Spleen (tissue), 11 donors: ENCODE measurements around the gene GPR141. TPM values are rescaled to one million over a fixed set of nuclear protein-coding genes. Genes with fewer than 3 reads are reported as not detected.

Experiments used
- DNase-seq: peaks from one replicate; pipeline ENCODE4 v3.0.0-alpha.2; 2020
- H3K27ac ChIP-seq, 8 donors: fragments of 200-600 bp; sonication (generic) in 7 of 8; 1 replicate in 4 of 8; 2 replicates in 4 of 8; pipeline versions ENCODE4 v1.5.0 to v1.8.0; 2016 to 2021; ENCODE audit warnings: inconsistent platforms in 4 of 8, mild to moderate bottlenecking in 4 of 8, moderate library complexity in 1 of 8
- H3K27me3 ChIP-seq, 7 donors: fragments of 200-600 bp; sonication (generic) in 6 of 7; replicated peaks in 1 of 7; 1 replicate in 4 of 7; 2 replicates in 3 of 7; pipeline versions ENCODE4 v1.5.0 to v1.8.0; 2016 to 2021; ENCODE audit warnings: inconsistent platforms in 3 of 7, mild to moderate bottlenecking in 1 of 7
- H3K36me3 ChIP-seq, 6 donors: fragments of 200-600 bp; sonication (generic) in 5 of 6; 1 replicate in 4 of 6; 2 replicates in 2 of 6; pipeline versions ENCODE4 v1.5.0 to v1.8.0; 2016 to 2021; ENCODE audit warnings: inconsistent platforms in 2 of 6
- H3K4me1 ChIP-seq, 6 donors: fragments of 200-600 bp; sonication (generic) in 5 of 6; 1 replicate in 3 of 6; 2 replicates in 3 of 6; pipeline versions ENCODE4 v1.5.0 to v1.8.0; 2016 to 2021; ENCODE audit warnings: inconsistent platforms in 3 of 6
- H3K4me3 ChIP-seq, 8 donors: fragments of 200-600 bp; sonication (generic) in 7 of 8; 1 replicate in 4 of 8; 2 replicates in 4 of 8; pipeline versions ENCODE4 v1.5.0 to v1.8.0; 2016 to 2021; ENCODE audit warnings: inconsistent platforms in 4 of 8, mild to moderate bottlenecking in 4 of 8, moderate library complexity in 2 of 8
- H3K9me3 ChIP-seq, 8 donors: fragments of 200-600 bp; sonication (generic) in 7 of 8; 1 replicate in 4 of 8; 2 replicates in 4 of 8; pipeline versions ENCODE4 v1.5.0 to v1.8.0; 2016 to 2021; ENCODE audit warnings: inconsistent platforms in 4 of 8
- POLR2A ChIP-seq, 3 donors: fragments of 450-650 bp; IDR thresholded peaks; one replicate each; pipeline ENCODE4 v1.5.1; 2017; ENCODE audit warnings: antibody characterized with exemption in 3 of 3, mild to moderate bottlenecking in 1 of 3
- POLR2AphosphoS5 ChIP-seq, 3 donors: sonication (generic); formaldehyde crosslinking; IDR thresholded peaks; one replicate each; pipeline ENCODE4 v1.5.1; 2017; ENCODE audit warnings: antibody characterized with exemption in 3 of 3
- WGBS, 5 donors: extraction: QIAGEN DNeasy Blood & Tissue Kit in 3 of 5; methylation state at CpG; one replicate each; pipeline versions ENCODE4 v1.1.5 to v1.1.7; 2013 to 2018; 5-methylcytosine and 5-hydroxymethylcytosine counted together
- intact Hi-C: fragments of 100-400 bp; cut with DNase I; formaldehyde crosslinking; loops from one replicate; pipeline ENCODE4 v1.15.0; 2023; ENCODE audit warnings: low total_unique reads
- polyA plus RNA-seq, 3 donors: library from polyadenylated mRNA; stranded (reverse); fragments of 200-250 nt; gene quantifications; one replicate each; pipeline ENCODE4 v1.2.1, GENCODE V29; 2013
- total RNA-seq, 7 donors: library from RNA; depleted of rRNA in 3 of 7; stranded (reverse); fragments of >200 nt in 3 of 7; fragmentation: NEBNext Ultra II Directional in 4 of 7; extraction: Animal tissue kit (Norgen Biotek cat#: 25700) in 4 of 7; gene quantifications; one replicate each; pipeline versions ENCODE4 v1.1.0 to v1.2.1, GENCODE V29; 2016 to 2021
- TF ChIP-seq, protein P1 (sequence below), 11 experiments: fragments of 200-600 bp in 7 of 11; fragments of 450-650 bp in 4 of 11; sonication (generic) in 4 of 11; IDR thresholded peaks in 8 of 11; conservative IDR thresholded peaks in 3 of 11; 1 replicate in 7 of 11; 2 replicates in 4 of 11; pipeline versions ENCODE4 v1.4.0 to v1.8.0; 2016 to 2021; ENCODE audit warnings: antibody characterized with exemption in 11 of 11, inconsistent platforms in 4 of 11, mild to moderate bottlenecking in 1 of 11
- donor health status: healthy with polysubstance abuse.
- donor health status: DM: no; HTN: no; CAD: no; lungs with moderate emphysema.
- donor health status: DM: no; HTN: no; CAD: no.
- donor health status: Bipolar disorder and iron deficiency.
- donor health status: healthy.
- donor health status: DM: no; HTN: no; CAD: no.
- donor health status: DM: yes; HTN: yes; CAD: no.

The GPR141 gene
- total and polyA plus RNA-seq, 10 donors, result 0.20 to 37.4 (median 9.7) TPM

DNA sequence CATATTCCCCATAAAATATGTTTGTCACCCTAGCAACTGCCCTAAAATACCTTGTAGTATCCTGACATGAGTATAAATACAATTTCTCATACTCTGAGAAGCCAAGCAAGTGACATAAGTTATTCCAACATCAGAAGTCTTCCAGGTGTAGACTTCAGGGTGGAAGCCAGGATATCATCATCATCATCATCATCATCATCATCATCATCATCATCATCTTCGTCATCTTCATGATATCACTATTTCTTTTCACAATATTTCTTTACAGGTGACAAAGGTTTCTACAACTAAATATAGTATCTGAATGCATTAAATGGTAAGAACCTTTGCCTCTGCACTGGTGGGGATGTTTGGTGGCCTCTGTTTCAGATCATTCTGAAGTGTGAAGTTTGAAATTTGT is 10.0 kb upstream of the GPR141 start:
- DNase-seq, result no peak
- Histone ChIP-seq H3K27ac (peak overlapping the region in 1 of 8 donors; percentile 81), H3K9me3 (no peaks in the 10 kb centered on the region), H3K4me3 (no peak overlapping the region), H3K4me1 (peaks cover 0 to 40% (median 8%) of the 10 kb centered on the region in 6 donors), H3K27me3 (peaks cover 0 to 33% (median 0%) of the 10 kb centered on the region in 7 donors), H3K36me3 (no peaks in the 10 kb centered on the region)
- intact Hi-C loops, result no loop called here
- TF ChIP-seq POLR2A (IDR thresholded peaks at IDR 0.05) (no peak), POLR2AphosphoS5 (IDR thresholded peaks at IDR 0.05) (no peak)
- TF ChIP-seq, protein P1, sequence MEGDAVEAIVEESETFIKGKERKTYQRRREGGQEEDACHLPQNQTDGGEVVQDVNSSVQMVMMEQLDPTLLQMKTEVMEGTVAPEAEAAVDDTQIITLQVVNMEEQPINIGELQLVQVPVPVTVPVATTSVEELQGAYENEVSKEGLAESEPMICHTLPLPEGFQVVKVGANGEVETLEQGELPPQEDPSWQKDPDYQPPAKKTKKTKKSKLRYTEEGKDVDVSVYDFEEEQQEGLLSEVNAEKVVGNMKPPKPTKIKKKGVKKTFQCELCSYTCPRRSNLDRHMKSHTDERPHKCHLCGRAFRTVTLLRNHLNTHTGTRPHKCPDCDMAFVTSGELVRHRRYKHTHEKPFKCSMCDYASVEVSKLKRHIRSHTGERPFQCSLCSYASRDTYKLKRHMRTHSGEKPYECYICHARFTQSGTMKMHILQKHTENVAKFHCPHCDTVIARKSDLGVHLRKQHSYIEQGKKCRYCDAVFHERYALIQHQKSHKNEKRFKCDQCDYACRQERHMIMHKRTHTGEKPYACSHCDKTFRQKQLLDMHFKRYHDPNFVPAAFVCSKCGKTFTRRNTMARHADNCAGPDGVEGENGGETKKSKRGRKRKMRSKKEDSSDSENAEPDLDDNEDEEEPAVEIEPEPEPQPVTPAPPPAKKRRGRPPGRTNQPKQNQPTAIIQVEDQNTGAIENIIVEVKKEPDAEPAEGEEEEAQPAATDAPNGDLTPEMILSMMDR (IDR thresholded peaks at IDR 0.05 in 8 of 11, conservative IDR thresholded peaks at IDR 0.05 in 3 of 11), result no peak
- 85 to 93% (median 89%) methylated on average over 1 of the region's 1 CpG for WGBS, 5 donors

DNA sequence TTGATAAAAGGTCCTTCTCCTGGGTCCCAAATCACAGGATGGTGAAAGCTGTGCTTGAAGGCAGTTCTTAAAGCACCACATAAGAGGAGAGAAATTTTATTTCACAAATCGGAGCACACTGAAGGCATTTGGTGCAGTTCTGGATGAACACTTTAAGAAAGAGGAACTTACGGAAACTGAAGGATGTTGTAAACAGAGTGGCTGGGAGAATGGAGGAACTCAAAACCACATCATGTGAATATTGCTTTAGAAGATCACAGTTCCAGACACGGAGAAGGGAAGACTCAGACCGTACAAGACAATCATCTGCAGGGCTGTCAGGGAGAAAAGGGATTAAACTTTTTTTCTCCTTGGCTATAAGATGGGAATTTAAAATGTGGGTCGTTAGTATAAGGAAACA is 9.0 kb upstream of the GPR141 start:
- Histone ChIP-seq H3K4me1 (peaks cover 0 to 40% (median 8%) of the 10 kb centered on the region in 6 donors), H3K27me3 (peaks cover 0 to 43% (median 0%) of the 10 kb centered on the region in 7 donors), H3K27ac (peak overlapping the region in 7 of 8 donors; percentile 11 to 81 (median 73)), H3K4me3 (peak overlapping the region in 1 of 8 donors; percentile 38), H3K9me3 (no peaks in the 10 kb centered on the region), H3K36me3 (no peaks in the 10 kb centered on the region)
- WGBS, 5 donors, result 15 to 27% (median 26%) methylated on average over 5 of the region's 5 CpGs
- intact Hi-C loops, result no loop called here
- TF ChIP-seq, protein P1 (IDR thresholded peaks at IDR 0.05 in 8 of 11, conservative IDR thresholded peaks at IDR 0.05 in 3 of 11), result no peak
- DNase-seq, result no peak

DNA sequence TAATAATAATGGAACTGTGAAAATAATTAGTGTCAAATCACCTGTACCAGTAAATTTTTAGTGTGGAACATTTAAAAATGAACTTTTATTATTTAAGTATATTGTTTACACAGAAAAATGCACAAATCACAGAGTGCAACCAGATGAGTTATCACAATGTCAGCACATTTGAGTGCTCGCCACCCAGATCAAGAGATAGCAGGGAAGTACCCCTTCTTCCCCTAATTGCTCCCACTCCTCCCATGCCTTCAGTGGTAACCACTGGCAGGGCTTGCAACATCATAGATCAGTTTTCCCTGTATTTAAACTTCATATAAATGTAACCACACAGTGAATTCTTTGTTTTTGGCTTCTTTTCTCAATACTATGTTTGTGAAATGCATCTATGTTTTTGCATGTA is 7.8 kb upstream of the GPR141 start:
- no peak overlapping the region for H3K4me3 ChIP-seq
- WGBS, 5 donors, result 23 to 76% (median 63%) methylated on average over 1 of the region's 1 CpG
- H3K36me3 ChIP-seq, result no peaks in the 10 kb centered on the region
- peak overlapping the region in 2 of 8 donors; percentile 78 to 81 for H3K27ac ChIP-seq
- H3K27me3 ChIP-seq, result peaks cover 0 to 53% (median 0%) of the 10 kb centered on the region in 7 donors
- intact Hi-C loops, result no loop called here
- no peaks in the 10 kb centered on the region for H3K9me3 ChIP-seq
- H3K4me1 ChIP-seq, result peaks cover 0 to 40% (median 8%) of the 10 kb centered on the region in 6 donors
- DNase-seq, result no peak
- TF ChIP-seq, protein P1 (IDR thresholded peaks at IDR 0.05 in 8 of 11, conservative IDR thresholded peaks at IDR 0.05 in 3 of 11), result no peak
- no peak for TF ChIP-seq POLR2A (IDR thresholded peaks at IDR 0.05)
- TF ChIP-seq POLR2AphosphoS5 (IDR thresholded peaks at IDR 0.05), result no peak

DNA sequence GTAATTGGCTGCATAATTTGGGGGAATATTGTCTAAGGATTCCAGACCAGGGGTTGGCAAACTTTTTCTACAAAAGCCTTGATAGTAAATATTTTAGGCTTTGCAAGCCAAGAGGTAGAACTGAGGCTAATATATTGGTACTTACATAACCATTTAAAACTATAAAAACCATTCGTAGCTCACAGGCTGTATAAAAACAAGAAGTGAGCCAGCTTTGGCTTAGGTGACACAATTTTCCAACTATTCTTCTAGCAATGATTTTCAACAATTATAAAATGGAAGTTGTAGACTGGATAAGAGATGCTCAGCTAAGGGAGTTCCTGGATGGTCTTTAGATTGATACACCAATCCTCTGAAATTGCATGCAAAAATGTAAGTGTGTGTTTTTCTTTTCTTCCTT is 1.4 kb downstream of the GPR141 start:
- Histone ChIP-seq H3K27me3 (peaks cover 0 to 46% (median 0%) of the 10 kb centered on the region in 7 donors), H3K4me3 (peak overlapping the region in 4 of 8 donors; percentile 4 to 42 (median 26)), H3K36me3 (no peaks in the 10 kb centered on the region), H3K27ac (peak overlapping the region in 5 of 8 donors; percentile 52 to 86 (median 72)), H3K4me1 (peaks cover 7 to 81% (median 37%) of the 10 kb centered on the region in 6 donors), H3K9me3 (no peaks in the 10 kb centered on the region)
- intact Hi-C loops, result no loop called here
- TF ChIP-seq, protein P1 (IDR thresholded peaks at IDR 0.05 in 8 of 11, conservative IDR thresholded peaks at IDR 0.05 in 3 of 11), result no peak
- TF ChIP-seq POLR2A (IDR thresholded peaks at IDR 0.05) (no peak), POLR2AphosphoS5 (IDR thresholded peaks at IDR 0.05) (no peak)
- no peak for DNase-seq
- WGBS, 5 donors, result 30 to 68% (median 41%) methylated on average over 1 of the region's 1 CpG
